ENCODE measurements around the gene SPDYE6. TPM values are rescaled to one million over a fixed set of nuclear protein-coding genes. Genes with fewer than 3 reads are reported as not detected.
A peak's percentile ranks its signal among the peaks of the same experiment; 100 is the strongest.

Gene SPDYE6
- total and polyA plus RNA-seq, 10 of the 15 experiments (the other 5 are each of a cell fraction or from before 2014, with no cell fraction given) = 0.05 to 2.3 (median 1.00) TPM; not detected in 6

- intact Hi-C loops (cut with micrococcal nuclease; ENCODE audit: unreplicated experiment) (no loop called here), in situ Hi-C loops (cut with MboI) (no loop called here)
- ATAC-seq (no peak), DNase-seq (ENCODE audit: low read depth, low spot score) (no peak), FAIRE-seq (no peak)
- no TSS peak for BruUV-seq (replicated peaks)
- H3K27me3 ChIP-seq (replicated peaks in 1 of 2; ENCODE audit: control insufficient read depth in 2 of 2, insufficient read depth in 2 of 2, low read length in 1 of 2) = no peaks in the 10 kb centered on the region
- H3K36me3 ChIP-seq (ENCODE audit: control insufficient read depth in 2 of 2, insufficient read depth in 2 of 2, low read length in 1 of 2) = peaks cover 1 to 5% of the 10 kb centered on the region in 2 experiments
- peaks cover 57% of the 10 kb centered on the region for H3K4me1 ChIP-seq (ENCODE audit: control insufficient read depth, insufficient read depth, low read length)
- no peaks in the 10 kb centered on the region for H3K9me3 ChIP-seq (replicated peaks; ENCODE audit: control insufficient read depth, insufficient read depth, low read length)
- peaks cover 64% of the 10 kb centered on the region for H3K79me2 ChIP-seq (ENCODE audit: control insufficient read depth, insufficient read depth, low read length)
- CTCF ChIA-PET = interaction anchor here (1.0 to 1.2 kb wide), 2 partner anchors 9 to 95 kb away, joined by 3 to 4 read pairs; no protein-coding TSS in a partner anchor
- no peak overlapping the region for H2AFZ ChIP-seq (ENCODE audit: control insufficient read depth, low read depth, low read length)
- no peak overlapping the region for H3K27ac ChIP-seq (ENCODE audit: control insufficient read depth, insufficient read depth)
- WGBS (ENCODE audit: insufficient coverage, insufficient replicate concordance, low lambda C conversion rate, missing lambda C conversion rate) = 82% methylated on average over 7 of the region's 7 CpGs
- H3K4me3 ChIP-seq = no peak overlapping the region
- TF ChIP-seq IKZF1 (conservative IDR thresholded peaks at IDR 0.05) (0 out of 2 replicates have a peak, but pooled peaks have one; percentile 43), IKZF2 (IDR thresholded peaks at IDR 0.05) (peak; percentile 36 to 51), NFYA (IDR thresholded peaks at IDR 0.05; ENCODE audit: borderline replicate concordance, low read depth, low read length) (no peak)
- POLR2A ChIA-PET = interaction anchor here (1.0 to 2.3 kb wide), 2 partner anchors 10 kb away, joined by 3 to 9 read pairs; partner anchors contain the start of gene SH2B2
- no peaks in the 10 kb centered on the region; the same call in 1 of the 2 replicates for H4K20me1 ChIP-seq (ENCODE audit: control insufficient read depth, insufficient read depth)
- RAD21 ChIA-PET (ENCODE audit: unreplicated experiment) = interaction anchor here (1.1 to 2.9 kb wide), 3 partner anchors 9 to 12 kb away, joined by 3 to 13 read pairs (median 6); no protein-coding TSS in a partner anchor
- no peak overlapping the region for H3K9ac ChIP-seq (ENCODE audit: control insufficient read depth, insufficient read depth, low read length)
- SMC1A ChIA-PET (ENCODE audit: uncharacterized antibody, unreplicated experiment) = interaction anchor here (0.8 to 1.4 kb wide), 4 partner anchors 10 to 97 kb away, joined by 3 to 4 read pairs (median 3); no protein-coding TSS in a partner anchor
- no peak overlapping the region for H3K4me2 ChIP-seq (ENCODE audit: control insufficient read depth, insufficient read depth)
These were observed 59.7 kb downstream of the SPDYE6 start for GRCh38 chr7:102296514-102296913.

DNA sequence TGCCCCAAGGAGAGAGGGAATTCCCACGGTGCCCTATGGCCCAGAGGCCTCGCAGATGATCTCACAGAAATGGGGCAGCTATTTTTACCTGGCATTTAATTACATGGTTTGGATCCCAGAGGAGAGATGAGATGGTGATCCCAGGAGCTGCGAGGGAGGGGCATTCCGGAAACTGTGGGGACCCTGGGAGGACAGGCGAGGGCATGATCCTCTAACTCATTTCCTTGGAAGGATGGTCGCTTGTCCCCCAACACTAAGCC, 60.1 kb downstream of the SPDYE6 start:
- H3K27ac ChIP-seq (ENCODE audit: control insufficient read depth, insufficient read depth) = peak overlapping the region; percentile 24; the same call in 1 of the 2 replicates
- peaks cover 1 to 5% of the 10 kb centered on the region in 2 experiments for H3K36me3 ChIP-seq (ENCODE audit: control insufficient read depth in 2 of 2, insufficient read depth in 2 of 2, low read length in 1 of 2)
- H3K4me2 ChIP-seq (ENCODE audit: control insufficient read depth, insufficient read depth) = peak overlapping the region; percentile 13; the same call in 1 of the 2 replicates
- H3K79me2 ChIP-seq (ENCODE audit: control insufficient read depth, insufficient read depth, low read length) = peaks cover 67% of the 10 kb centered on the region
- intact Hi-C loops (cut with micrococcal nuclease; ENCODE audit: unreplicated experiment) (no loop called here), in situ Hi-C loops (cut with MboI) (no loop called here)
- POLR2A ChIA-PET = interaction anchor here (0.7 to 2.3 kb wide), 3 partner anchors 9 to 42 kb away, joined by 3 to 9 read pairs (median 3); partner anchors contain the start of gene SH2B2
- FAIRE-seq (no peak), DNase-seq (ENCODE audit: low read depth, low spot score) (no peak), ATAC-seq (no peak)
- no peaks in the 10 kb centered on the region for H3K9me3 ChIP-seq (replicated peaks; ENCODE audit: control insufficient read depth, insufficient read depth, low read length)
- no peaks in the 10 kb centered on the region for H3K27me3 ChIP-seq (replicated peaks in 1 of 2; ENCODE audit: control insufficient read depth in 2 of 2, insufficient read depth in 2 of 2, low read length in 1 of 2)
- RAD21 ChIA-PET (ENCODE audit: unreplicated experiment) = interaction anchor here (1.1 to 2.9 kb wide), 3 partner anchors 8 to 11 kb away, joined by 3 to 13 read pairs (median 6); no protein-coding TSS in a partner anchor
- 59% methylated on average over 6 of the region's 6 CpGs for WGBS (ENCODE audit: insufficient coverage, insufficient replicate concordance, low lambda C conversion rate, missing lambda C conversion rate)
- H3K9ac ChIP-seq (ENCODE audit: control insufficient read depth, insufficient read depth, low read length) = peak overlapping the region; percentile 22; the same call in 1 of the 2 replicates
- H2AFZ ChIP-seq (ENCODE audit: control insufficient read depth, low read depth, low read length) = no peak overlapping the region
- SMC1A ChIA-PET (ENCODE audit: uncharacterized antibody, unreplicated experiment) = interaction anchor here (0.8 to 1.4 kb wide), 4 partner anchors 11 to 97 kb away, joined by 3 to 4 read pairs (median 3); no protein-coding TSS in a partner anchor
- no peaks in the 10 kb centered on the region; the same call in 1 of the 2 replicates for H4K20me1 ChIP-seq (ENCODE audit: control insufficient read depth, insufficient read depth)
- CTCF ChIA-PET = interaction anchor here (1.0 to 1.2 kb wide), 2 partner anchors 8 to 95 kb away, joined by 3 to 4 read pairs; no protein-coding TSS in a partner anchor
- no peak overlapping the region for H3K4me3 ChIP-seq
- TF ChIP-seq POLR2A (IDR thresholded peaks at IDR 0.05; ENCODE audit: low read depth, low read length) (0 out of 2 replicates have a peak, but pooled peaks have one; percentile 24), CHD1 (IDR thresholded peaks at IDR 0.05; ENCODE audit: low read depth, low read length) (no peak)
- H3K4me1 ChIP-seq (ENCODE audit: control insufficient read depth, insufficient read depth, low read length) = peaks cover 61% of the 10 kb centered on the region
- no TSS peak for BruUV-seq (replicated peaks)

Small RNAs within 50 kb of the gene (microRNA-seq; reads per million reads assigned to microRNA genes)
- not detected for gene MIR548O

Small RNAs within 50 kb of the gene (small RNA-seq; reads per million reads assigned to genes)
- gene AC091390.4 (not detected), gene MIR548O (not detected), gene RF00019 (not detected)

Other genes starting within 250 kb of the SPDYE6 start
Only the 7 nearest of the 10 such genes appear.
- gene SH2B2, start 69.6 kb downstream of the SPDYE6 start, total RNA-seq (2014; rRNA removed) = 17.7 and 29.7 TPM in 2 replicates
- gene SH2B2, start 69.6 kb downstream of the SPDYE6 start, total RNA-seq (2014; rRNA removed; fragmentation: Illumina TruSeq; extraction: Trizol) = 6.2 and 7.4 TPM in 2 replicates
- 54.1 and 55.1 TPM in 2 replicates for gene SH2B2, start 69.6 kb downstream of the SPDYE6 start, total RNA-seq (2021)
- 4.4 and 6.1 TPM in 2 replicates for gene SH2B2, start 69.6 kb downstream of the SPDYE6 start, polyA plus RNA-seq (2011; rRNA removed)
- gene SH2B2, start 69.6 kb downstream of the SPDYE6 start, polyA plus RNA-seq (2014; fragmentation: Illumina TruSeq; extraction: Trizol) = 1.2 and 6.7 TPM in 2 replicates
- under 1 TPM in 1 of 2 experiments, not detected in 1; 0.13 TPM for gene SH2B2, start 69.6 kb downstream of the SPDYE6 start, polyA plus RNA-seq (2014; fragmentation: Nextera tagmentation; extraction: Ambion mirVana)
- gene SH2B2, start 69.6 kb downstream of the SPDYE6 start, polyA plus RNA-seq (2014; rRNA removed) = 30.6 and 37.2 TPM in 2 replicates
- 10 to 100 TPM in 1 of 2 experiments, 1 to 10 TPM in 1; 1.4 to 24.6 TPM for gene SH2B2, start 69.6 kb downstream of the SPDYE6 start, polyA plus RNA-seq (2016; fragmentation: Nextera tagmentation; extraction: Ambion mirVana)
- 26.4 and 27.8 TPM in 2 replicates for gene PRKRIP1, start 39.9 kb upstream of the SPDYE6 start, total RNA-seq (2014; rRNA removed)
- gene PRKRIP1, start 39.9 kb upstream of the SPDYE6 start, total RNA-seq (2014; rRNA removed; fragmentation: Illumina TruSeq; extraction: Trizol) = 21.0 and 21.2 TPM in 2 replicates
- 25.1 and 32.4 TPM in 2 replicates for gene PRKRIP1, start 39.9 kb upstream of the SPDYE6 start, total RNA-seq (2021)
- 21.3 and 23.3 TPM in 2 replicates for gene PRKRIP1, start 39.9 kb upstream of the SPDYE6 start, polyA plus RNA-seq (2011; rRNA removed)
- 12.7 and 17.7 TPM in 2 replicates for gene PRKRIP1, start 39.9 kb upstream of the SPDYE6 start, polyA plus RNA-seq (2014; fragmentation: Illumina TruSeq; extraction: Trizol)
- gene PRKRIP1, start 39.9 kb upstream of the SPDYE6 start, polyA plus RNA-seq (2014; fragmentation: Nextera tagmentation; extraction: Ambion mirVana) = 10 to 100 TPM; 17.0 to 18.3 TPM
- 38.3 and 43.9 TPM in 2 replicates for gene PRKRIP1, start 39.9 kb upstream of the SPDYE6 start, polyA plus RNA-seq (2014; rRNA removed)
- gene PRKRIP1, start 39.9 kb upstream of the SPDYE6 start, polyA plus RNA-seq (2016; fragmentation: Nextera tagmentation; extraction: Ambion mirVana) = 10 to 100 TPM; 31.6 to 38.4 TPM
- 47.4 and 57.8 TPM in 2 replicates for gene ORAI2, start 77.1 kb upstream of the SPDYE6 start, total RNA-seq (2014; rRNA removed)
- gene ORAI2, start 77.1 kb upstream of the SPDYE6 start, total RNA-seq (2014; rRNA removed; fragmentation: Illumina TruSeq; extraction: Trizol) = 18.8 and 19.7 TPM in 2 replicates
- 76.0 and 76.2 TPM in 2 replicates for gene ORAI2, start 77.1 kb upstream of the SPDYE6 start, total RNA-seq (2021)
- 19.8 and 35.9 TPM in 2 replicates for gene ORAI2, start 77.1 kb upstream of the SPDYE6 start, polyA plus RNA-seq (2011; rRNA removed)
- 6.7 and 18.0 TPM in 2 replicates for gene ORAI2, start 77.1 kb upstream of the SPDYE6 start, polyA plus RNA-seq (2014; fragmentation: Illumina TruSeq; extraction: Trizol)
- gene ORAI2, start 77.1 kb upstream of the SPDYE6 start, polyA plus RNA-seq (2014; fragmentation: Nextera tagmentation; extraction: Ambion mirVana) = 1 to 10 TPM; 5.8 to 8.0 TPM
- 72.6 and 75.6 TPM in 2 replicates for gene ORAI2, start 77.1 kb upstream of the SPDYE6 start, polyA plus RNA-seq (2014; rRNA removed)
- 100 to 1,000 TPM in 1 of 2 experiments, 10 to 100 TPM in 1; 85.0 to 111 TPM for gene ORAI2, start 77.1 kb upstream of the SPDYE6 start, polyA plus RNA-seq (2016; fragmentation: Nextera tagmentation; extraction: Ambion mirVana)
- 14.6 and 16.9 TPM in 2 replicates for gene ALKBH4, start 108.4 kb upstream of the SPDYE6 start, total RNA-seq (2014; rRNA removed)
- 5.6 and 6.1 TPM in 2 replicates for gene ALKBH4, start 108.4 kb upstream of the SPDYE6 start, total RNA-seq (2014; rRNA removed; fragmentation: Illumina TruSeq; extraction: Trizol)
- 11.9 and 14.8 TPM in 2 replicates for gene ALKBH4, start 108.4 kb upstream of the SPDYE6 start, total RNA-seq (2021)
- gene ALKBH4, start 108.4 kb upstream of the SPDYE6 start, polyA plus RNA-seq (2011; rRNA removed) = 2.2 and 4.7 TPM in 2 replicates
- gene ALKBH4, start 108.4 kb upstream of the SPDYE6 start, polyA plus RNA-seq (2014; fragmentation: Illumina TruSeq; extraction: Trizol) = 3.1 and 4.4 TPM in 2 replicates
- 1 to 10 TPM; 4.1 to 9.1 TPM for gene ALKBH4, start 108.4 kb upstream of the SPDYE6 start, polyA plus RNA-seq (2014; fragmentation: Nextera tagmentation; extraction: Ambion mirVana)
- 14.8 and 16.4 TPM in 2 replicates for gene ALKBH4, start 108.4 kb upstream of the SPDYE6 start, polyA plus RNA-seq (2014; rRNA removed)
- gene ALKBH4, start 108.4 kb upstream of the SPDYE6 start, polyA plus RNA-seq (2016; fragmentation: Nextera tagmentation; extraction: Ambion mirVana) = 10 to 100 TPM; 13.6 to 15.7 TPM
- gene LRWD1, start 108.5 kb upstream of the SPDYE6 start, total RNA-seq (2014; rRNA removed) = 22.1 and 26.3 TPM in 2 replicates
- gene LRWD1, start 108.5 kb upstream of the SPDYE6 start, total RNA-seq (2014; rRNA removed; fragmentation: Illumina TruSeq; extraction: Trizol) = 21.5 and 26.0 TPM in 2 replicates
- 52.3 and 53.3 TPM in 2 replicates for gene LRWD1, start 108.5 kb upstream of the SPDYE6 start, total RNA-seq (2021)
- 10.3 and 22.4 TPM in 2 replicates for gene LRWD1, start 108.5 kb upstream of the SPDYE6 start, polyA plus RNA-seq (2011; rRNA removed)
- gene LRWD1, start 108.5 kb upstream of the SPDYE6 start, polyA plus RNA-seq (2014; fragmentation: Illumina TruSeq; extraction: Trizol) = 6.1 and 18.2 TPM in 2 replicates
- 1 to 10 TPM in 1 of 2 experiments, under 1 TPM in 1; 0.40 to 2.0 TPM for gene LRWD1, start 108.5 kb upstream of the SPDYE6 start, polyA plus RNA-seq (2014; fragmentation: Nextera tagmentation; extraction: Ambion mirVana)
- gene LRWD1, start 108.5 kb upstream of the SPDYE6 start, polyA plus RNA-seq (2014; rRNA removed) = 64.4 and 72.4 TPM in 2 replicates
- gene LRWD1, start 108.5 kb upstream of the SPDYE6 start, polyA plus RNA-seq (2016; fragmentation: Nextera tagmentation; extraction: Ambion mirVana) = 10 to 100 TPM; 54.8 to 57.1 TPM
- 66.3 and 73.5 TPM in 2 replicates for gene POLR2J, start 122.5 kb upstream of the SPDYE6 start, total RNA-seq (2014; rRNA removed)
- 73.8 and 78.0 TPM in 2 replicates for gene POLR2J, start 122.5 kb upstream of the SPDYE6 start, total RNA-seq (2014; rRNA removed; fragmentation: Illumina TruSeq; extraction: Trizol)
- 47.8 and 49.2 TPM in 2 replicates for gene POLR2J, start 122.5 kb upstream of the SPDYE6 start, total RNA-seq (2021)
- 39.8 and 76.8 TPM in 2 replicates for gene POLR2J, start 122.5 kb upstream of the SPDYE6 start, polyA plus RNA-seq (2011; rRNA removed)
- gene POLR2J, start 122.5 kb upstream of the SPDYE6 start, polyA plus RNA-seq (2014; fragmentation: Illumina TruSeq; extraction: Trizol) = 83.8 and 119 TPM in 2 replicates
- 10 to 100 TPM; 16.4 to 43.4 TPM for gene POLR2J, start 122.5 kb upstream of the SPDYE6 start, polyA plus RNA-seq (2014; fragmentation: Nextera tagmentation; extraction: Ambion mirVana)
- 99.6 and 105 TPM in 2 replicates for gene POLR2J, start 122.5 kb upstream of the SPDYE6 start, polyA plus RNA-seq (2014; rRNA removed)
- 100 to 1,000 TPM; 110 to 116 TPM for gene POLR2J, start 122.5 kb upstream of the SPDYE6 start, polyA plus RNA-seq (2016; fragmentation: Nextera tagmentation; extraction: Ambion mirVana)
- 8.1 and 12.1 TPM in 2 replicates for gene RASA4B, start 161.3 kb upstream of the SPDYE6 start, total RNA-seq (2014; rRNA removed)
- 5.4 and 5.8 TPM in 2 replicates for gene RASA4B, start 161.3 kb upstream of the SPDYE6 start, total RNA-seq (2014; rRNA removed; fragmentation: Illumina TruSeq; extraction: Trizol)
- gene RASA4B, start 161.3 kb upstream of the SPDYE6 start, total RNA-seq (2021) = 12.7 and 14.8 TPM in 2 replicates
- 2.7 and 5.2 TPM in 2 replicates for gene RASA4B, start 161.3 kb upstream of the SPDYE6 start, polyA plus RNA-seq (2011; rRNA removed)
- gene RASA4B, start 161.3 kb upstream of the SPDYE6 start, polyA plus RNA-seq (2014; fragmentation: Illumina TruSeq; extraction: Trizol) = 0.73 and 6.2 TPM in 2 replicates
- under 1 TPM; 0.10 to 0.31 TPM for gene RASA4B, start 161.3 kb upstream of the SPDYE6 start, polyA plus RNA-seq (2014; fragmentation: Nextera tagmentation; extraction: Ambion mirVana)
- gene RASA4B, start 161.3 kb upstream of the SPDYE6 start, polyA plus RNA-seq (2014; rRNA removed) = 16.4 and 18.8 TPM in 2 replicates
- gene RASA4B, start 161.3 kb upstream of the SPDYE6 start, polyA plus RNA-seq (2016; fragmentation: Nextera tagmentation; extraction: Ambion mirVana) = 1 to 10 TPM; 6.5 TPM

Measured in GM12878 (cell line).